ENCODE measurements around the gene ZNF598.

DNA sequence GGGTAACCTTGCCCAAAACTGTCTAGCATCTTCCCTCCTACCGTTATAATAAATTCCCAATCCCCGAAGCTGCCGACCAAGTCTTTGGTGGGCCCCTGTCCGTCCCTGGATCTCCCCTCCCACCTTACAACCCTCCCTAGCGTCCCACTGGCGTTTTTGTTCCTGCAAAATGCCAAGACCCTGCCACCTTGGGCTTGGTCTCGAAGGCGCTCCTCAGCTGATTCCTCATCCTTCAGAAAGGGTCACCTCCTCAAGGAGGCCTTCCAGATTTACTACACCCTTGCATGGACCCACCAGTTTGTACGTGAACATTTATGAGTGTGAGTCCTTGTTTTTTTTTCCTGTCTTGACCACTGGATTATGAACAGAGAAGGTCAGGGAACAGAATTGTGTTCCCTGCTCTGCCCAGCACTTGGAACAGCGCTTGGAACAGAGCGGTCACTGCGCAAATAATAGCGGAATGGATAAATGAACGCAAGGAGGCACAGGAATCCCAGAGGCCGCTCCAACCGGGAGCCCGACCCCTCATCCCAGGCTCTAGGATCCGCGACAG, 26.6 kb downstream of the ZNF598 start:
- TF ChIP-seq, protein P1, sequence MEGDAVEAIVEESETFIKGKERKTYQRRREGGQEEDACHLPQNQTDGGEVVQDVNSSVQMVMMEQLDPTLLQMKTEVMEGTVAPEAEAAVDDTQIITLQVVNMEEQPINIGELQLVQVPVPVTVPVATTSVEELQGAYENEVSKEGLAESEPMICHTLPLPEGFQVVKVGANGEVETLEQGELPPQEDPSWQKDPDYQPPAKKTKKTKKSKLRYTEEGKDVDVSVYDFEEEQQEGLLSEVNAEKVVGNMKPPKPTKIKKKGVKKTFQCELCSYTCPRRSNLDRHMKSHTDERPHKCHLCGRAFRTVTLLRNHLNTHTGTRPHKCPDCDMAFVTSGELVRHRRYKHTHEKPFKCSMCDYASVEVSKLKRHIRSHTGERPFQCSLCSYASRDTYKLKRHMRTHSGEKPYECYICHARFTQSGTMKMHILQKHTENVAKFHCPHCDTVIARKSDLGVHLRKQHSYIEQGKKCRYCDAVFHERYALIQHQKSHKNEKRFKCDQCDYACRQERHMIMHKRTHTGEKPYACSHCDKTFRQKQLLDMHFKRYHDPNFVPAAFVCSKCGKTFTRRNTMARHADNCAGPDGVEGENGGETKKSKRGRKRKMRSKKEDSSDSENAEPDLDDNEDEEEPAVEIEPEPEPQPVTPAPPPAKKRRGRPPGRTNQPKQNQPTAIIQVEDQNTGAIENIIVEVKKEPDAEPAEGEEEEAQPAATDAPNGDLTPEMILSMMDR (IDR thresholded peaks at IDR 0.05), result no peak
- TF ChIP-seq POLR2A (IDR thresholded peaks at IDR 0.05), result no peak

Data from lower leg skin (tissue), 3 donors.